Esophagus muscularis mucosa (tissue), 4 donors: ENCODE results near the gene YEATS4. TPM values are rescaled to one million over a fixed set of nuclear protein-coding genes. Genes with fewer than 3 reads are reported as not detected.

Experiments
- DNase-seq: peaks from one replicate; pipeline ENCODE4 v3.0.0-alpha.2; 2017; ENCODE audit errors: extremely low spot score
- H3K27ac ChIP-seq, 4 donors: fragments of 200-600 bp; sonication (generic); replicated peaks in 1 of 4; 1 replicate in 3 of 4; 2 replicates in 1 of 4; pipeline ENCODE4 v1.5.1; 2016 to 2019; ENCODE audit warnings: mild to moderate bottlenecking in 1 of 4
- H3K27me3 ChIP-seq, 4 donors: fragments of 200-600 bp; sonication (generic); one replicate each; pipeline versions ENCODE4 v1.5.1 to v1.6.0; 2016 to 2019
- H3K36me3 ChIP-seq, 4 donors: fragments of 200-600 bp; sonication (generic); one replicate each; pipeline ENCODE4 v1.5.1; 2016 to 2019
- H3K4me1 ChIP-seq, 4 donors: fragments of 200-600 bp; sonication (generic); one replicate each; pipeline ENCODE4 v1.5.1; 2016 to 2019
- H3K4me3 ChIP-seq, 4 donors: fragments of 200-600 bp; sonication (generic); 1 replicate in 2 of 4; 2 replicates in 2 of 4; pipeline ENCODE4 v1.5.1; 2016 to 2019; ENCODE audit warnings: mild to moderate bottlenecking in 4 of 4, moderate library complexity in 1 of 4
- H3K9me3 ChIP-seq, 4 donors: fragments of 200-600 bp; sonication (generic); 1 replicate in 3 of 4; 2 replicates in 1 of 4; pipeline ENCODE4 v1.5.1; 2016 to 2019
- CTCF ChIP-seq, 3 experiments: fragments of 200-600 bp in 2 of 3; fragments of 450-650 bp in 1 of 3; sonication (generic) in 2 of 3; IDR thresholded peaks; one replicate each; pipeline ENCODE4 v1.5.1; 2017 to 2019; ENCODE audit warnings: antibody characterized with exemption in 3 of 3, mild to moderate bottlenecking in 2 of 3, moderate library complexity in 1 of 3
- EP300 ChIP-seq: sonication (generic); formaldehyde crosslinking; IDR thresholded peaks from one replicate; pipeline ENCODE4 v1.6.1; 2017; ENCODE audit warnings: antibody characterized with exemption
- POLR2A ChIP-seq: fragments of 450-650 bp; IDR thresholded peaks from one replicate; pipeline ENCODE4 v1.6.1; 2017; ENCODE audit warnings: antibody characterized with exemption, moderate library complexity, mild to moderate bottlenecking, low read depth
- POLR2AphosphoS5 ChIP-seq, 2 donors: sonication (generic); formaldehyde crosslinking; IDR thresholded peaks; one replicate each; pipeline ENCODE4 v1.6.1; 2017; ENCODE audit warnings: antibody characterized with exemption in 2 of 2
- WGBS: methylation state at CpG from one replicate; pipeline ENCODE4 v1.1.5; 2018; 5-methylcytosine and 5-hydroxymethylcytosine counted together
- intact Hi-C: fragments of 100-400 bp; cut with DNase I; formaldehyde crosslinking; loops from one replicate; pipeline ENCODE4 v1.15.1; 2023
- total RNA-seq, 4 donors: library from RNA; depleted of rRNA; stranded (reverse); fragments of >200 nt; gene quantifications; one replicate each; pipeline versions ENCODE4 v1.1.0 to v1.2.1, GENCODE V29; 2016

The YEATS4 gene
- total RNA-seq, 4 donors from 2014 or later, result 5.7 to 17.6 (median 11.5) TPM

DNA sequence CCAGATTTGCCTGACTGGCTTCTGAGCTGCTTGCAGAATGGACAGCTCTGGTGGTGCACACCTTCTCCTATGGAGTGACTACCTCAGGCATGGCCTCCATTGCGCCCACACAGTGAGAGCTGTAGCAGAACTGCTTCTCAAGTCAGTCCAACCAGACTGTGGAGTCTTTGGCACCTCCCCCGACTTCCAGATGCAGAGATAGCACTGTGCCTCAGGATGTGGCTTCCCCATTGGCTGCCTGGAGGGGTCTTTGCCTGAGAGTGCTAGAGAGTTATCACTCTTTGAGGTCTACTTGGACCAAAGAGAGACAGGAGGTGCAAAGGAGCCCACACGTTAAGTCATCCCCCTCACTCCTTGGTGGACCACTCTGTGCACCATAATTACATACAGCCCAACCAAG is 65.9 kb downstream of the YEATS4 start:
- no peaks in the 10 kb centered on the region for H3K36me3 ChIP-seq
- H3K9me3 ChIP-seq, result no peaks in the 10 kb centered on the region
- H3K27me3 ChIP-seq, result no peaks in the 10 kb centered on the region
- DNase-seq, result no peak
- H3K4me1 ChIP-seq, result peaks cover 0 to 1% (median under 1%) of the 10 kb centered on the region in 4 donors
- intact Hi-C loops, result no loop called here
- 100% methylated on average over 3 of the region's 3 CpGs for WGBS
- TF ChIP-seq EP300, result no peak
- TF ChIP-seq POLR2AphosphoS5 (IDR thresholded peaks at IDR 0.05), result no peak
- no peak for TF ChIP-seq POLR2A
- no peak overlapping the region for H3K4me3 ChIP-seq
- H3K27ac ChIP-seq, result no peak overlapping the region

GRCh38 chr12:69428351-69429073 is 69.0 kb downstream of the YEATS4 start:
- Histone ChIP-seq H3K4me3 (no peak overlapping the region), H3K9me3 (no peaks in the 10 kb centered on the region), H3K4me1 (peaks cover 18 to 22% (median 19%) of the 10 kb centered on the region in 4 donors), H3K27me3 (no peaks in the 10 kb centered on the region), H3K36me3 (no peaks in the 10 kb centered on the region), H3K27ac (peak overlapping the region in 1 of 4 donors; percentile 1)
- WGBS, result 94% methylated on average over 7 of the region's 7 CpGs
- DNase-seq, result no peak
- intact Hi-C loops, result no loop called here
- TF ChIP-seq CTCF (IDR thresholded peaks at IDR 0.05) (no peak), POLR2AphosphoS5 (IDR thresholded peaks at IDR 0.05) (no peak), EP300 (no peak), POLR2A (no peak)

DNA sequence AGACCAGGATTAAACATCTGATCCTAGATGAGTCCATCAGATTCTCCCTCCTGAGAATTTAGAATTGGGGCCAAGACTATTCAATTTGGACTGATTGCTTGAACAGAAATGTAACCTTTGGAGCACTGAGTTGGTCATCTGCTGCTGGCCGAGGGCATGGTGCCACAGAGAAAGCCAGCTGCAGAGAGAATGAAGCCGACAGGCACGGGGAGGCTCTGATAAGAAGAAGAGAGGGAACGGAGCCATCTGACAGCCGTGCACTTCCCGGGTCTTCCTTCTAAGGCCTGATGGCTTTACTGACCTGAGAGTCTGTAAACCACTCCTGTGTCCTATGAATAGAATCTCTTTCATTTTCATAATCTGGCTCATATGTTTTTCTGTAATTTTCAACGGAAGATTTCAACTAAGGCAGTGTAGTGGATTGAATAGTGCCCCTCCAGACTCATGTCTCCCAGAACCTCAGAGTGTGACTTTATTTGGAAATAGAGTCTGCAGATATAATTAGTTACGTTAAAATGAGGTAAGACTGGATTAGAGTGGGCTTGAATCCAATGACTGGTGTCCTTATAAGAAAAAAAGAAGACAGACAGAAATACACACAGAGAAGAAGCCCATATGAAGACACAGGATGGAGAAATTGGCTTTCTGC is 71.5 kb downstream of the YEATS4 start:
- Histone ChIP-seq H3K9me3 (no peaks in the 10 kb centered on the region), H3K36me3 (no peaks in the 10 kb centered on the region), H3K4me3 (peak overlapping the region in 3 of 4 donors; percentile 19 to 22 (median 20)), H3K4me1 (peaks cover 21 to 29% (median 28%) of the 10 kb centered on the region in 4 donors), H3K27me3 (no peaks in the 10 kb centered on the region), H3K27ac (peak overlapping the region; percentile 73 to 82 (median 80))
- peak; percentile 7 to 12 for TF ChIP-seq POLR2AphosphoS5 (IDR thresholded peaks at IDR 0.05)
- TF ChIP-seq POLR2A, result no peak
- 41% methylated on average over 8 of the region's 8 CpGs for WGBS
- intact Hi-C loops, result no loop called here
- no peak for DNase-seq

DNA sequence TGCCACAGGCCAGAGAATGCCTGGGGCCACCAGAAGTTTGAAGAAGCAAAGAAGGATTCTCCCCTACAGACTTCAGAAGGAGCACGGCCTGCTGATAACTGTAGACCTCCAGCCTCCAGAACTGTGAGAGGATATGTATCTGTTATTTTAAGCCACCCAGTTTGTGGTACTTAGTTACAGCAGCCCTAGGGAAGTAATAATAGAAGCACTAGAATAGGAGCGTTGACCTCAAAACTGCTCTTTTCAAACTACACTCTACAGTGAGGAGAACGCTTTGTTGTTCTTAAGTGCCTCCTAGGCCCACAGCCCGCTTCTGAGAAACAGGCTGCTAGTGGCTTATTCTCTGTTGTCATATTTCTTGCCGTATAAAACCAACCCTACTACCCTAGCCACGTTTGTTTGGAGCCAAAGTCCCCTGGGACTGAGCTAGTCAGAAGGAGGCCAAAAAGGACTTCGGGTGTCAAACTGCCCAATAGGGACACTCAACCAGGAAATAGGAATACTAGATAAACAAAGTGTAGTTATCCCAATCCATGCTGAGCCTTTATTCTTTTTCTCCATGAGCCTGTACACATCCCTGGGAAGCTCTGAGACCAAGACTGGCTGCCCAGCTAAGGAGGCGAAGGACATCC is 72.2 kb downstream of the YEATS4 start:
- Histone ChIP-seq H3K36me3 (no peaks in the 10 kb centered on the region), H3K4me3 (peak overlapping the region in 1 of 4 donors; percentile 22), H3K27me3 (no peaks in the 10 kb centered on the region), H3K9me3 (no peaks in the 10 kb centered on the region), H3K27ac (peak overlapping the region; percentile 73 to 82 (median 80)), H3K4me1 (peaks cover 22 to 34% (median 32%) of the 10 kb centered on the region in 4 donors)
- WGBS, result 60% methylated on average over 8 of the region's 8 CpGs
- intact Hi-C loops, result no loop called here
- DNase-seq, result no peak
- TF ChIP-seq CTCF (IDR thresholded peaks at IDR 0.05) (no peak), POLR2A (no peak), POLR2AphosphoS5 (IDR thresholded peaks at IDR 0.05) (no peak), EP300 (no peak)

DNA sequence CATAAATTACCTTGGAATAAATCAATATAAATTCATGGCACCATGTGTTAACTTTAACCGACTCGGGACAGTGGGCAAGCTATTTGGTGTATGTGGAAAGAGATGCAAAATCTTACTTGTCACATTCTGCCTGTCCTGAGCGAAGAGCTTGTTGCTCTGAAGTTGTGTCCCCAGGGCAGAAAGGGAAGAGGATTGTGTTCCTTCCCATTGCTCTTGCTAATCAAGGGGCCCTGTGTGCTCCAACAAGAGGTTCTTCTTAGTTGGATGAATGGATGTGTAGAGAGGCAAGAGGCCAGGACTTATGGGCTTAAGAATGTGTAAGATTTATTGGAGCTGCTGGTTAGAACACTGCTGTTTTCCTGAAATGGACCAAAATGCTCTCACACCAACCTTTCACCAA is 74.1 kb downstream of the YEATS4 start:
- H3K27ac ChIP-seq, result no peak overlapping the region
- no peaks in the 10 kb centered on the region for H3K9me3 ChIP-seq
- no peak overlapping the region for H3K4me3 ChIP-seq
- H3K27me3 ChIP-seq, result no peaks in the 10 kb centered on the region
- no peak for DNase-seq
- peaks cover 22 to 43% (median 38%) of the 10 kb centered on the region in 4 donors for H3K4me1 ChIP-seq
- intact Hi-C loops, result no loop called here
- WGBS, result 93% methylated on average over 3 of the region's 3 CpGs
- no peak for TF ChIP-seq POLR2A
- no peak for TF ChIP-seq CTCF (IDR thresholded peaks at IDR 0.05)
- no peak for TF ChIP-seq POLR2AphosphoS5 (IDR thresholded peaks at IDR 0.05)
- no peak for TF ChIP-seq EP300
- no peaks in the 10 kb centered on the region for H3K36me3 ChIP-seq
